Muscle of arm (tissue), 12 donors: ENCODE data around the gene ATG2B. TPM values are rescaled to one million over a fixed set of nuclear protein-coding genes. Genes with fewer than 3 reads are reported as not detected.

Experiments used
- DNase-seq: peaks from one replicate; pipeline ENCODE4 v3.0.0-alpha.2; 2013
- polyA plus RNA-seq, 12 donors: library from polyadenylated mRNA; unstranded; fragments of 120-200 nt; gene quantifications; one replicate each; pipeline ENCODE4 v1.2.1, GENCODE V29; 2013; ENCODE audit not compliant: insufficient read length in 12 of 12

ATG2B gene
- polyA plus RNA-seq, 12 donors = 11.8 to 24.1 (median 16.0) TPM; not detected in 1

- DNase-seq = no peak
Measured at GRCh38 chr14:96309133-96309895, 53.8 kb downstream of the ATG2B start.

- DNase-seq = no peak
Measured at GRCh38 chr14:96307434-96307833, 55.7 kb downstream of the ATG2B start.

- no peak for DNase-seq
Measured at GRCh38 chr14:96304956-96305355, 58.2 kb downstream of the ATG2B start.

GRCh38 chr14:96303981-96304380 lies 59.2 kb downstream of the ATG2B start:
- DNase-seq = no peak

GRCh38 chr14:96299441-96299840 lies 63.7 kb downstream of the ATG2B start:
- DNase-seq = no peak

GRCh38 chr14:96297997-96298515 lies 65.1 kb downstream of the ATG2B start:
- no peak for DNase-seq

- DNase-seq = no peak
Measured at GRCh38 chr14:96297000-96297399, 66.1 kb downstream of the ATG2B start.

DNA sequence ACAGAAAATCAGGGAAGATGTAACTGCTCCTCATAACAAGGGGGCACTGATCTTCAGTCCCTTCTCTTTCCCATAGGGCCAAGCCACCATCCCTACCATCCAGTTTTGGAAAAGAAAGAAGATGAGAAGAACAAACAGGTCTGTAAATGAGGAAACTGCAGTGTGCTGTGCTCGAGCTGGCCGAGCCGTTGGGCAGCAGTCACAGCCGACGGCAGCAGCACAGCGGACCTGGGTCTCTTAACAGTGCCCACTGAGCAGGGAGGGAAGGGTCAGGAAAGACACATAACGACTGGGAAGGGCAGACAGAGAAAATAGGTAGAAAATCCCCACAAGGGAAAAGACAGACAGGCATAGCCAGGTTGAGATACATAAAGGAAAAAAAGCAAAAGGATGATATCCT lies 68.9 kb downstream of the ATG2B start:
- DNase-seq = no peak

DNA sequence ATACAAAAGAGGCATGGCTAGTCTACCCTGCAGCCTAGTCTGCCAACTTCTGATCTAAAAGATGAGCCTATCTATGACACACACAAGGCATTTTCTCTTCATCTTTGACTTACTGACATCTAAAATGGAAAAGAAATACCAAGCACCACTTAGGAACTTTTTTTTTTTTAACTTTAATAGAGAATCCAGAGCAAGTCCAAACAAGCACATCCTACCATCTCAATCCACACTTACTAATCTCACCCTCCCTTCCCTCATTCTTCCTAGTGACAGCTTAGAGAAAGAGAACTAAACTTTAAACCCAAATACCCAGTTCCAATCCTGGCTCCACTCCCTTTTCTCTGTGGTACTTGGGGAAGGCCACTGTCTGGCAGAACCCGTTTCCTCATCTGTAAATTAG lies 75.3 kb downstream of the ATG2B start:
- no peak for DNase-seq

DNA sequence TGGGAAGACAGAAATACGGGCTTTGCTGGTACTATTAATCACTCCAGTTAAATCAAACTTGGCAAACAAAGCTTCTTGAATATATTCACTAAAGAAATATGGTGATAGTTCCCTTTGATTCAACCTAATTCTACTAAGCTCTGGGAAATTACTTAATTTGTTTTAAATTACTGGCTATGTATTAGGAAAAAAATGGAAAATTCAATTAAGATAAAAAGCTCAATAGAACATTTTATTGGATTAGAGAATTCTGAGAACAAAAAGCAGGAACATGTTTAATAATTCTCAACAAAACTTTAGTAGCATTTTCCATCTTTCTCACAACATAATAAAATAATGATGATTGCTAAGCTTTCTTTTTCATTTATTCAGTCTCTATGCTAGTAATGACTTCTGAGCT lies 76.9 kb downstream of the ATG2B start:
- no peak for DNase-seq

GRCh38 chr14:96285667-96286066 lies 77.5 kb downstream of the ATG2B start:
- DNase-seq = no peak

GRCh38 chr14:96284430-96284829 lies 78.7 kb downstream of the ATG2B start:
- no peak for DNase-seq

DNA sequence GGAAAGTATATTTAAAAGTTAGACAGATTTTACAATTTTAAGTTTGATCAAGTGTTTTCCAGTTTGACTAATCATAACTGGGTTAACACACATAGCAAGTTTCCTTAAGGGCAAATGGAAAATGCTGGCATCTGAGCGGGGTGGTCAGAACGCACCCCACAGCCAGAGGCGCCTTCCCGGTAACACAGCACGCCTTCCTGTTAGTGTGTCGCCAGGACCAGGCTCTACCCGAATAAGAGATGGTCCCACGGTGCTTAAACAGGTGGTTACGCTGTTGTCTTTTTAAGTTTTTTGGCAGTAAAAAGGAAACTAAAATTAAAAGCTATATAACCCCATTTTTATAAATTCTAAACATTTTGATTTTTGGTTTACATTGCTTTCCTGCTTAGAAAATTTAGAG lies 79.1 kb downstream of the ATG2B start:
- no peak for DNase-seq

DNA sequence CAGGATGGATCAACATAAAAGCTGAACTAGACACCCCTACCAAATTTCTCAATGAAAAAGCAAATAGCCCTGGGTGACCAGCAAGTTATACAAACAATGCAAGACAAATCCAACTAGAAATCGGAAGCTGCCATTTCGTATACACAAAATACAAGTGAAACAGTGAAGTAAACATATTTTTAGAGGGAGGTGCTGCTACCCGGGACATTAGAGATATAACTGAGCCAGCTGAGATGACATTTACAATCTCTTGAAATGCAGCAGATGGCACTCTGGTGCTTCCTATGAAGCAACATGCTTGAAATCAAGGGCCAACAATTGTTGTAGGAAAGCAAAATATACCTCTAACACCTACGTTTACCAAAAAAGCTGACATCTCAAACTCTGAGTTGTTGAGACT lies 81.7 kb downstream of the ATG2B start:
- DNase-seq = no peak

DNA sequence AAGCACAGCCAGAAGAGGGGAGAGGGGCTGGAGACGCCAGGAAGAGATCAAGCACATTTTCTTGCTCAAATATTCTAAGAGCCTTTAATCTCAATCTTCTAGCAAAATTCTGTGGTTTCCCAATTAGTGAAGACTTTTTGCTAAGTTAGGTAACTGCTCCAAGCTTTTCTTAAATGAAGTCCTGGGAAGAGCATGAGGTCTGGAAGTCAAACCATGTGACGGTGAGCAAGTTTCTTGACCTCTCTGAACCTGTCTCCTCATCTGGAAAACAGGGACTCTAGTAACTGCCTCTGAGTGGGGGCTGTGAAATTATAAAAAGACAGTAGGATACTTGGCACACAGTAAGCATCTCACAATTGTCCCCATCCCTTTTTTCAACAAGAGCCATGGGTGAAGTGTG lies 83.0 kb downstream of the ATG2B start:
- no peak for DNase-seq

GRCh38 chr14:96279564-96279963 lies 83.6 kb downstream of the ATG2B start:
- no peak for DNase-seq

DNA sequence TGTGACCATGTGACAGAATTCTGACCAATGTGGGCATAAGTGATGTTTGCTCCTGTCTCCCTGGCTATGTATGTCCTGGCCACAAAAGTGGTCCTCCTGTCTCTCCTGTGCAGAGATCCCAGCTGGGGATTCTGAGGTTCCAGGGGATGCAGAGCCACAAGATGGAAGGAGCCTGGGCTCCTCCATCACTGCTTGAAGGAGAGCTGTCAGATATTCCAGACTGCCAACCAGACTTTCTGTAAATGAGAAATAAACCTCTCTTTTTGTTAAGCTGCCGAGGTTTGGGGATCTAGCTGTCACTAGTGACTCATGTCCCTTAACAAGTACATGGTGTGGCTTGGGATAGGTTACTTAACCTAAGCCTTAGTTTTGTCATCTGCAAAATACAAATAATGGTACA lies 85.3 kb downstream of the ATG2B start:
- no peak for DNase-seq

GRCh38 chr14:96275177-96276112 lies 87.7 kb downstream of the ATG2B start:
- peak; percentile 66 for DNase-seq

- DNase-seq = no peak
Measured at GRCh38 chr14:96274543-96274942, 88.6 kb downstream of the ATG2B start.

DNA sequence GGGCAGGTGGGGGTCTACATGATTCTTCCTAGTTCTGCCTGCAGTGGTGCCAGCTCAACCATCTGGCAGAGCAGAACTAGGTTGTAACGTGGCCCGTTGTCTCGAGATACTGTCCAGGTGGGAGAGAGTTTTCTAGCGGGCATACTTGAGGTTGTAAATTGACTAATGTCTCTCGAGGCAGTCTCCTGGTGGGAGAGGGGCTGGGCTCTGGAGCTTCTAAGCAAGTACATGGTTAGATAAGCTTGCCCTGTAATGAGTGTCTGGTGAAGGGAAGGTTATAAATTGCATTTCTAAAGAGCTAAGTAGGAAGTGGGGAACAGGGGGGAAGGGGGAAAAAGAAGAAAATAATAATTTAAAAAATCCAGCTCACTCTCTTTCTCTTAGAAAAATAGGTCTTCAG lies 89.0 kb downstream of the ATG2B start:
- DNase-seq = no peak

- DNase-seq = no peak
Measured at GRCh38 chr14:96273629-96274028, 89.5 kb downstream of the ATG2B start.

DNA sequence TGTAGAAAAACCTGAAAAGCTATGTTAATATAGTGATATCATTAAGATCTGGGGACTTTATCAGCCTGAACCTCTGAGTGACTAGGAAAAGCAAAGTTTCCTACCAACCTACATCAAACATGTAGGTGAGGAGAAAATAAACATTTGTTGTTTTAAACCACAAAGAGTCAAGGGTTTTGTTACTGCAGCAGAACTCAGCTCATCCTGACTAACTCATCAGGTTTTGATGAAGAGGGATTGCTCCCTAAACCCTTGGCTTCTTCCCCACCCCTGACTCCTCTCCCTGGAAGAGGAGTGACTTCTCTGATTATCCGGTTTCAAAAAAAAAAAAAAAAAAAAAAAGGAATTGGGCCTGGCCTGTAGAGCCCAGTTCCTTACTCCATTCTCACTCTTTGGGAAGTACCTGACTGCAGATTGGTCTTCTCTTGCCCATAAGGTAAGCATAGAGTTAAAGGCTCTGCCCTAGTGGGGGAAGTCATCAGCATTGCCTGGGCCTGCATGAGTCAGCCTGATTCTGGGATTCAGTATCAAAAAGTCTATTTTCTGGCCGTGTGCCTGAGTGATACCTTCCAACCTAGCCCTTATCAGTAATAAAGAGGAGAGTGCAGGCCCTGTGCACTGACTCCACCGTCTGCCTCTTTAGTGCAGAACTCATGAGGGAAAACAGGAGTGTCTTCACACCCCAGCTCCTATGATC lies 90.2 kb downstream of the ATG2B start:
- no peak for DNase-seq
